ENCODE measurements around the gene CYTH3. TPM values are rescaled to one million over a fixed set of nuclear protein-coding genes. Genes with fewer than 3 reads are reported as not detected.
"Not testable (repeated sequence)": the region's sequence is repeated elsewhere in the genome, so short reads cannot be mapped to it uniquely, and the experiment has no call there.

The CYTH3 gene
- total RNA-seq: 8.3 TPM

GRCh38 chr7:6272481-6273323 lies at the start of gene CYTH3:
Gene CYTH3 (minus strand): TSS chr7:6272624. CDS start chr7:6272507, 117 bp downstream.
- peaks cover 21% of the 10 kb centered on the region for H3K4me1 ChIP-seq (ENCODE audit: insufficient read depth, low read length)
- peaks cover 17% of the 10 kb centered on the region for H3K27me3 ChIP-seq (ENCODE audit: insufficient read depth, low read length)
- peak within 1 kb of the TSS; percentile 54 for H3K4me3 ChIP-seq (ENCODE audit: low read length)
- H3K9me3 ChIP-seq (ENCODE audit: low read depth, low read length): no peaks in the 10 kb centered on the region

GRCh38 chr7:6320791-6321190 lies 48.4 kb upstream of the CYTH3 start:
- Histone ChIP-seq H3K4me1 (ENCODE audit: insufficient read depth, low read length) (peaks cover 10% of the 10 kb centered on the region), H3K4me3 (ENCODE audit: low read length) (no peak overlapping the region), H3K27me3 (ENCODE audit: insufficient read depth, low read length) (no peaks in the 10 kb centered on the region), H3K9me3 (ENCODE audit: low read depth, low read length) (no peaks in the 10 kb centered on the region)

- Histone ChIP-seq H3K27me3 (ENCODE audit: insufficient read depth, low read length) (no peaks in the 10 kb centered on the region), H3K4me1 (ENCODE audit: insufficient read depth, low read length) (peaks cover 8% of the 10 kb centered on the region), H3K9me3 (ENCODE audit: low read depth, low read length) (no peaks in the 10 kb centered on the region), H3K4me3 (ENCODE audit: low read length) (no peak overlapping the region)
Observed at GRCh38 chr7:6317797-6318438, 45.5 kb upstream of the CYTH3 start.

- H3K9me3 ChIP-seq (ENCODE audit: low read depth, low read length): no peaks in the 10 kb centered on the region
- H3K4me1 ChIP-seq (ENCODE audit: insufficient read depth, low read length): peaks cover 8% of the 10 kb centered on the region
- H3K4me3 ChIP-seq (ENCODE audit: low read length): no peak overlapping the region
- H3K27me3 ChIP-seq (ENCODE audit: insufficient read depth, low read length): no peaks in the 10 kb centered on the region
Observed at GRCh38 chr7:6316226-6316625, 43.8 kb upstream of the CYTH3 start.

GRCh38 chr7:6315746-6316145 lies 43.3 kb upstream of the CYTH3 start:
- H3K4me3 ChIP-seq (ENCODE audit: low read length): no peak overlapping the region
- H3K27me3 ChIP-seq (ENCODE audit: insufficient read depth, low read length): no peaks in the 10 kb centered on the region
- H3K9me3 ChIP-seq (ENCODE audit: low read depth, low read length): no peaks in the 10 kb centered on the region
- peaks cover 8% of the 10 kb centered on the region for H3K4me1 ChIP-seq (ENCODE audit: insufficient read depth, low read length)

- Histone ChIP-seq H3K4me3 (ENCODE audit: low read length) (no peak overlapping the region), H3K4me1 (ENCODE audit: insufficient read depth, low read length) (no peaks in the 10 kb centered on the region), H3K27me3 (ENCODE audit: insufficient read depth, low read length) (no peaks in the 10 kb centered on the region), H3K9me3 (ENCODE audit: low read depth, low read length) (no peaks in the 10 kb centered on the region)
Observed at GRCh38 chr7:6310271-6310993, 38.0 kb upstream of the CYTH3 start.

GRCh38 chr7:6307762-6308161 lies 35.3 kb upstream of the CYTH3 start:
- H3K4me3 ChIP-seq (ENCODE audit: low read length): no peak overlapping the region
- no peaks in the 10 kb centered on the region for H3K27me3 ChIP-seq (ENCODE audit: insufficient read depth, low read length)
- no peaks in the 10 kb centered on the region for H3K9me3 ChIP-seq (ENCODE audit: low read depth, low read length)
- no peaks in the 10 kb centered on the region for H3K4me1 ChIP-seq (ENCODE audit: insufficient read depth, low read length)

GRCh38 chr7:6306471-6306870 lies 34.0 kb upstream of the CYTH3 start:
- Histone ChIP-seq H3K27me3 (ENCODE audit: insufficient read depth, low read length) (no peaks in the 10 kb centered on the region), H3K9me3 (ENCODE audit: low read depth, low read length) (no peaks in the 10 kb centered on the region), H3K4me3 (ENCODE audit: low read length) (no peak overlapping the region), H3K4me1 (ENCODE audit: insufficient read depth, low read length) (no peaks in the 10 kb centered on the region)

- H3K27me3 ChIP-seq (ENCODE audit: insufficient read depth, low read length): no peaks in the 10 kb centered on the region
- H3K4me3 ChIP-seq (ENCODE audit: low read length): no peak overlapping the region
- H3K9me3 ChIP-seq (ENCODE audit: low read depth, low read length): no peaks in the 10 kb centered on the region
- no peaks in the 10 kb centered on the region for H3K4me1 ChIP-seq (ENCODE audit: insufficient read depth, low read length)
Observed at GRCh38 chr7:6305330-6305729, 32.9 kb upstream of the CYTH3 start.

GRCh38 chr7:6301446-6301845 lies 29.0 kb upstream of the CYTH3 start:
- H3K4me1 ChIP-seq (ENCODE audit: insufficient read depth, low read length); H3K27me3 ChIP-seq (ENCODE audit: insufficient read depth, low read length); H3K9me3 ChIP-seq (ENCODE audit: low read depth, low read length); H3K4me3 ChIP-seq (ENCODE audit: low read length): not testable (repeated sequence)

- no peaks in the 10 kb centered on the region for H3K9me3 ChIP-seq (ENCODE audit: low read depth, low read length)
- no peaks in the 10 kb centered on the region for H3K27me3 ChIP-seq (ENCODE audit: insufficient read depth, low read length)
- no peak overlapping the region for H3K4me3 ChIP-seq (ENCODE audit: low read length)
- H3K4me1 ChIP-seq (ENCODE audit: insufficient read depth, low read length): no peaks in the 10 kb centered on the region
Observed at GRCh38 chr7:6299774-6300173, 27.4 kb upstream of the CYTH3 start.

GRCh38 chr7:6294839-6295238 lies 22.4 kb upstream of the CYTH3 start:
- no peaks in the 10 kb centered on the region for H3K4me1 ChIP-seq (ENCODE audit: insufficient read depth, low read length)
- no peak overlapping the region for H3K4me3 ChIP-seq (ENCODE audit: low read length)
- H3K9me3 ChIP-seq (ENCODE audit: low read depth, low read length): no peaks in the 10 kb centered on the region
- H3K27me3 ChIP-seq (ENCODE audit: insufficient read depth, low read length): no peaks in the 10 kb centered on the region

GRCh38 chr7:6293202-6293601 lies 20.8 kb upstream of the CYTH3 start:
- Histone ChIP-seq H3K4me1 (ENCODE audit: insufficient read depth, low read length) (no peaks in the 10 kb centered on the region), H3K27me3 (ENCODE audit: insufficient read depth, low read length) (no peaks in the 10 kb centered on the region), H3K9me3 (ENCODE audit: low read depth, low read length) (no peaks in the 10 kb centered on the region), H3K4me3 (ENCODE audit: low read length) (no peak overlapping the region)

- not testable (repeated sequence) for H3K27me3 ChIP-seq (ENCODE audit: insufficient read depth, low read length); H3K9me3 ChIP-seq (ENCODE audit: low read depth, low read length); H3K4me3 ChIP-seq (ENCODE audit: low read length); H3K4me1 ChIP-seq (ENCODE audit: insufficient read depth, low read length)
Observed at GRCh38 chr7:6291941-6292340, 19.5 kb upstream of the CYTH3 start.

GRCh38 chr7:6291531-6291930 lies 19.1 kb upstream of the CYTH3 start:
- Histone ChIP-seq H3K9me3 (ENCODE audit: low read depth, low read length) (no peaks in the 10 kb centered on the region), H3K4me3 (ENCODE audit: low read length) (no peak overlapping the region), H3K4me1 (ENCODE audit: insufficient read depth, low read length) (no peaks in the 10 kb centered on the region), H3K27me3 (ENCODE audit: insufficient read depth, low read length) (no peaks in the 10 kb centered on the region)
